Bronchial epithelial cell (primary cell): ENCODE results near the gene SAMD8. TPM values are rescaled to one million over a fixed set of nuclear protein-coding genes. Genes with fewer than 3 reads are reported as not detected.

Experiments
- DNase-seq: peaks from one replicate; pipeline ENCODE4 v3.0.0-alpha.2; 2010; ENCODE audit warnings: low read depth
- FAIRE-seq: peaks from 2 replicates; lab custom pipeline; 2011; peaks lifted over from hg19 to GRCh38; lab: Jason Lieb, UNC
- H3K27me3 ChIP-seq: 2 replicates; pipeline ENCODE4 v1.5.1; 2011; ENCODE audit warnings: low read length; ENCODE audit not compliant: control insufficient read depth, insufficient read depth
- H3K36me3 ChIP-seq: 2 replicates; pipeline ENCODE4 v1.5.1; 2011; ENCODE audit warnings: low read length; ENCODE audit not compliant: control insufficient read depth, insufficient read depth
- H3K4me3 ChIP-seq: 2 replicates; pipeline ENCODE4 v1.5.1; 2011; ENCODE audit warnings: mild to moderate bottlenecking, low read depth, low read length, control low read depth
- total RNA-seq: library from RNA; depleted of rRNA; stranded (reverse); fragments of >200 nt; gene quantifications from 2 replicates; pipeline ENCODE4 v1.2.1, GENCODE V29; 2014
- TF ChIP-seq, protein P1 (sequence below): IDR thresholded peaks from 2 replicates; pipeline ENCODE4 v1.5.1; 2011; ENCODE audit warnings: mild to moderate bottlenecking, moderate library complexity, low read length, control low read depth, inconsistent platforms; ENCODE audit not compliant: insufficient read depth, severe bottlenecking

The SAMD8 gene
- total RNA-seq, 1 donor from 2014 or later, result 25.5 TPM

DNA sequence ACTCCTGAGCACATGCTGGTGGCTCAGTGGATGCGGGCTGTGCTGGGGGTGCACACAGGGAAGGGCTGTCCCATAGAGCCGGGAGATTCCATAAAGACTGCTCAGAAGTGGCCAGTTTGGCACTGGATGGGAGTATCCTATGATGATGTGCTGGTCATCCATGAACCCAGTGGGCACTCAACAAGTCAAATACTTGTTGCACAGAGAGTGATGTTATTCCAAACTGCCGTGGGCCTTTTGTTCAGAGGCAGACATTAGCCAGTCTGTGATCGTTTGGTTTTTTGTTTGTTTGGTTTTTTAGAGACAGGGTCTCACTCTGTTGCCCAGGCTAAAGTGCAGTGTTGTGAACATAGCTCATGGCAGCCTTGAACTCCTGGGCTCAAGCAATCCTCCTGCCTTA lies 30.9 kb upstream of the SAMD8 start:
- TF ChIP-seq, protein P1, sequence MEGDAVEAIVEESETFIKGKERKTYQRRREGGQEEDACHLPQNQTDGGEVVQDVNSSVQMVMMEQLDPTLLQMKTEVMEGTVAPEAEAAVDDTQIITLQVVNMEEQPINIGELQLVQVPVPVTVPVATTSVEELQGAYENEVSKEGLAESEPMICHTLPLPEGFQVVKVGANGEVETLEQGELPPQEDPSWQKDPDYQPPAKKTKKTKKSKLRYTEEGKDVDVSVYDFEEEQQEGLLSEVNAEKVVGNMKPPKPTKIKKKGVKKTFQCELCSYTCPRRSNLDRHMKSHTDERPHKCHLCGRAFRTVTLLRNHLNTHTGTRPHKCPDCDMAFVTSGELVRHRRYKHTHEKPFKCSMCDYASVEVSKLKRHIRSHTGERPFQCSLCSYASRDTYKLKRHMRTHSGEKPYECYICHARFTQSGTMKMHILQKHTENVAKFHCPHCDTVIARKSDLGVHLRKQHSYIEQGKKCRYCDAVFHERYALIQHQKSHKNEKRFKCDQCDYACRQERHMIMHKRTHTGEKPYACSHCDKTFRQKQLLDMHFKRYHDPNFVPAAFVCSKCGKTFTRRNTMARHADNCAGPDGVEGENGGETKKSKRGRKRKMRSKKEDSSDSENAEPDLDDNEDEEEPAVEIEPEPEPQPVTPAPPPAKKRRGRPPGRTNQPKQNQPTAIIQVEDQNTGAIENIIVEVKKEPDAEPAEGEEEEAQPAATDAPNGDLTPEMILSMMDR, result no peak
- no peaks in the 10 kb centered on the region for H3K27me3 ChIP-seq
- no peak for FAIRE-seq
- no peak for DNase-seq
- H3K36me3 ChIP-seq, result no peaks in the 10 kb centered on the region
- no peak overlapping the region for H3K4me3 ChIP-seq

GRCh38 chr10:75081379-75081778 lies 30.1 kb upstream of the SAMD8 start:
- DNase-seq (no peak), FAIRE-seq (no peak)
- TF ChIP-seq, protein P1, result no peak
- Histone ChIP-seq H3K4me3 (no peak overlapping the region), H3K36me3 (no peaks in the 10 kb centered on the region), H3K27me3 (no peaks in the 10 kb centered on the region)

- Histone ChIP-seq H3K4me3 (no peak overlapping the region), H3K27me3 (no peaks in the 10 kb centered on the region), H3K36me3 (no peaks in the 10 kb centered on the region)
- TF ChIP-seq, protein P1, result no peak
- DNase-seq, result peak; percentile 31
- no peak for FAIRE-seq
Observed at GRCh38 chr10:75083972-75084833, 27.3 kb upstream of the SAMD8 start.

DNA sequence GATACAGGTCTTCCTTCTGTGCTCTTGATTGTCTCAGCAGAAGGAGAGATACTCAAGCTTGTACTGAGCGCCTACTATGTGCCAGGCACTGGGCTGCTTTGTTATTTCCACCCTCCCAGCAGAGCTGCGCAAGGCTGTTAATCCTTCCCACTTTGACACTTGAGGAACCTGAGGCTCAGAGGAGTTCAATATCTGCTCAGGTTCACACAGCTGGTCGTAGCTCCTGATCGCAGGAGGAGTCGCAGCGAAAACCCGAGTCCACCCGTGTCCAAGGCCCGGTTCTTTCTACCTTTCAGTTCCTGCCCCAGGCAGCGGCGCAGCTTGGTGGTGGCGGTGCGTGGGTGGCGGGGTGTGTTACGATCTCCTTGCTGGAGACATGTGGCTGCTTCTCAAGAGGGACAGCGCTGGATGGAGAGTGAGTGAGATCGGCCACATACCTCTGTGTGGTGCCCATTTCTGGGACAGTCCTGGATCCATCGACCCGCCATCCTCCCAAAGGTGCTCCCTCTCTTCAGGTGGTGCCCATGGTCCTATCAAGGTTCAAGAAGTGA lies 26.5 kb upstream of the SAMD8 start:
- Histone ChIP-seq H3K4me3 (no peak overlapping the region), H3K36me3 (no peaks in the 10 kb centered on the region), H3K27me3 (no peaks in the 10 kb centered on the region)
- DNase-seq (no peak), FAIRE-seq (no peak)
- TF ChIP-seq, protein P1, result no peak

GRCh38 chr10:75086278-75086934 lies 25.1 kb upstream of the SAMD8 start:
- no peak overlapping the region for H3K4me3 ChIP-seq
- H3K27me3 ChIP-seq, result no peaks in the 10 kb centered on the region
- DNase-seq (no peak), FAIRE-seq (no peak)
- no peaks in the 10 kb centered on the region for H3K36me3 ChIP-seq
- TF ChIP-seq, protein P1, result no peak
